HG03108 (cell line): ENCODE results near the gene NPW.
A peak's percentile ranks its signal among the peaks of the same experiment; 100 is the strongest.
"Not testable (repeated sequence)": the region's sequence is repeated elsewhere in the genome, so short reads cannot be mapped to it uniquely, and the experiment has no call there.

Experiments
- ATAC-seq: cut with Tn5 transposase; IDR thresholded peaks from one replicate; pipeline ENCODE4 v1.9.1; 2021; ENCODE audit warnings: moderate library complexity; ENCODE audit not compliant: unreplicated experiment

NPW gene

GRCh38 chr16:2001456-2002355, 17.9 kb upstream of the NPW start:
- no peak for ATAC-seq

GRCh38 chr16:2002406-2003230, 17.0 kb upstream of the NPW start:
- ATAC-seq, result no peak

- no peak for ATAC-seq
Observed at GRCh38 chr16:2003231-2003826, 16.3 kb upstream of the NPW start.

DNA sequence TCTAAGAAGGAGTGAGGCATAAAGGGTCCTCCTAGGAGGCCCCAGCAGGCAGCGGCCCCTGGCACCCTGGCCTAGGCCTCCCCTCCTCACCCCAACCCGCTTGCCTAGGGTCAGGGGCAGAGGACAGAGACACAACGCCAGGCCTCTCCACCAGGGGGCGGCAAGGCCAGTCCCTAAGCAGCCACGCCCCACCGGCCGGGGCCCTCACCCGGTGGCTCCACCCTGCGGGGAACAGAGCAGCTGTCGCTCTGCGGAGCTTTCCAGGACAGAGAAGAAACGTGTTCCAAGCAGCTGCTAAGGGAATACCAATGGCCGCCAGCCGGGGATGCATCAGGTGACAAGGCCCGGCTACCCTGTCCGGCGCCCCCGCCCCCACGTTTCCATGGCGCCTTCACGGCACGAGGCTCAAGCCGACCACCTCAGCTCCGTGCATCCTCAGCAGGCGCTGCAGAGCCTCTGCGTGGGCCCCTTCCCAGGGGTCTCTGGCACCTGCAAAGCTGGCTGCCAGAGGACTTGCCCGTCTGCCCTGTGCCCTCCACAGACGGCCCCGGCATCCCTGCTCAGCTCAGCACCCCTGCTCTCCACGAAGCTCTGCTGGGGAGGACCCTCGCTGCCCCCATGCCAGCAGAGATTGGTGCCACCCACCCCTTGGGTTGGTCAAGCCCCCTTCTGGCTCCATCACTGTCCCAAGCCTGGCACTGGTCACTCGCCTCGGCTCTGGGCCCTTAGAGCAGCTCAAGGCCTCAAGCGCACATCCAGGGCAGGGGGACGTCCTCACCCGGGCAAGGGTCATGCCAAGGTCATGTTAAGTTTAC, 15.6 kb upstream of the NPW start:
- ATAC-seq, result peak; percentile 58

GRCh38 chr16:2004795-2005517, 14.6 kb upstream of the NPW start:
- no peak for ATAC-seq

DNA sequence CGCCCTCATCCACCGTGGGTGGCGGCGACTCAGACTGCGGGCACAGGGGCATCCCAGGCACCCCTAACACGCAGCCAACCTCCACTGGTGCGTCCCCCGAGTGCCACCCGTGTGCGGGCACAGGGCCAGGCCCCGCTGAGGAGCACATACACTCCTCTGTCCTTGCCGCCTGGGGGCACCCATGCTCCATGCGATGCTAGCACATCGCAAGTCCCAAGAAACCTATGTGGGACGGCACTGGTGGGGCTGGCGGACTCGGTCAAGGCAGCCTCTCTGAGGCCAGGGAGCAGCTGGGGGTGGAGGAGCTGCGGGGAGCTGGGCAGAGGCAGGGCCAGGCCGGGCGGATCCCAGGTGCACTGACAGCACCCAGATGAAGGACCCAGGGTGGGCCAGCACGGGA, 13.9 kb upstream of the NPW start:
- no peak for ATAC-seq

GRCh38 chr16:2006317-2006716, 13.3 kb upstream of the NPW start:
- no peak for ATAC-seq

DNA sequence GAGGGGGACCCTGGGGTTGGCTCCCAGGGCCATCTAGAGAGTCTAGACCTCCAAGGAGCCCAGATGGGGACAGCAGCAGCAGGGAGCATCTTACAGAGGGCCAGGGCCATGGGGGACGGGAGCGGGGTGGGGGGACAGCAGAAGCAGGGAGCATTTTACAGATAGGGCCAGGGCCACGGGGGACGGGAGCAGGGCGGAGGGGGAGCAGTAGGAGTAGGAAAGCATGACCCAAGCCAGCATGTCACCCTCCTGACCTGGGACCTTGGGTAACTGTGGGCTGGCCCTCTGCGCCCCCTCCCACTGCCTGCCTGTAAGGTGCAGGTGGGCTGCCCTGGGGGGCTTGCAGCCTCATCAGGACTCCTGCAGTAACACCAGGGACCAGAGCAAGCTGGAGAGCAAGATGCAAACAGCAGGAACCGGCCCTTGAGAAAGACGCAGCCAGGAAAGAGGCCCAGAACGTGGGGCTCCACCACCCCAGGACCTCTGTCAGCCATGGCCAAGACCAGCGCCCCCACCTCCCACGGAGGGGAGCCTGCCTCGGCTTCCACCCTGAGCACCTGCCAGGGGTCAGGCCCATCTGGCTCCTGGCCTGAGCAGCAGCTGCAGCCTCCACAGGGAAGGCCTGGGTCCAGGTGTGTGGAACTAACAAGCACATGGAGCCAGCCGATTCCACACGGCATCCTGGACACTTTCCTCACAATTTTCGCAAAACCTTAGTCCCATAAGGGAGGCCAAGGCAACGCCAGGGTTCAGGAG, 12.3 kb upstream of the NPW start:
- no peak for ATAC-seq

- no peak for ATAC-seq
Observed at GRCh38 chr16:2008009-2008526, 11.5 kb upstream of the NPW start.

GRCh38 chr16:2008631-2009163, 10.9 kb upstream of the NPW start:
- ATAC-seq, result peak; percentile 6

- peak; percentile 25 for ATAC-seq
Observed at GRCh38 chr16:2009164-2009711, 10.3 kb upstream of the NPW start.

DNA sequence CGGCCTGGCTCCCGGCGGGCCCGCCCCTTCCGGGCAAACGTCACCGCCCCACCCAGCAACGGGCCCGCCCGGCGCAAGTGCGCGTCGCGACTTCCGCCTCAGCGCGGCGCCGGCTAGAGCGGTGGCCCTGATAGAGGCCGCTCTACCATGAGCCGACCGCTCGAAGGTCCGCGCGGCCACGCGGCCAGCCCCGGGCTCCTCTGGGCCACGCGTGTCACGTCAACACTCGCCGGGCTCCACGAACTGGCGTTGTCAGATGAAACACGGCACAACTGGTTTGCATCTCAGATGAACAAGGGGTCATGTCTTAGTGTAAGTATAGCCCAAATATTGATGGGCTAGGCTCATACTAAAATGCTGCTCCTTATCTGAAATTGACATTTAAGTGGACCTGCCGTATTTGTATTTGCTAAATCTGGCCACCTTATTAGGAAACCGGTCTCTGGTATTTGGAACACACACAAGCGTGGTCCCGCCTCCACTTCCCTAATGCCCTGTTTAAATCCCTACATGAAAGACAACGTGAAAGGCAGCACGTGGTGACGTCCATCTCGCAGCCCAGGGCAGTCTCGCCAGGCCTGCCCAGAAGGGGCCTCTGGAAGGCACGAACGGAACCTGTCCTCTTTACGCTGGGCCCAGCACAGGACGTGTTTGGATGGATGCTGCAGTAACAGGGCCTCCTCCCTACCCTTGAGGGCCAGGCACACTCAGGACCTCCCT, 9.6 kb upstream of the NPW start, which contains the start of gene ZNF598:
Gene ZNF598 (minus strand): TSS at position 31 of the 720 bp plus-strand sequence.
- ATAC-seq, result peak; percentile 69

GRCh38 chr16:2011726-2012125, 7.9 kb upstream of the NPW start:
- not testable (repeated sequence) for ATAC-seq

DNA sequence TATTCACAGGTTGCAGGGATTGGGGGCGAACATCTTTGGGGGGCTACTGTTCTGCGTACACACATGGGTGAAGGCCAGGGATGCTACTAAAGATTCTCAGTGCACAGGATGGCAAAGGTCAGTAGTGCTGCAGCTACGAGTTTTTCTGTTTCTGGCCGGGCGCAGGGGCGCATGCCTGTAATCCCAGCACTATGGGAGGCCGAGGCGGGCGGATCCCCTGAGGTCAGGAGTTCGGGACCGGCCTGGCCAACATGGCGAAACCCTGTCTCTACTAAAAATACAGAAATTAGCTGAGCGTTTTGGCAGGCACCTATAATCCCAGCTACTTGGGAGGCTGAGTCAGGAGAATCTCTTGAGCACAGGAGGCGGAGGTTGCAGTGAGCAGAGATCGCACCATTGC, 6.1 kb upstream of the NPW start:
- ATAC-seq, result no peak

- no peak for ATAC-seq
Observed at GRCh38 chr16:2015117-2015946, 4.3 kb upstream of the NPW start.

DNA sequence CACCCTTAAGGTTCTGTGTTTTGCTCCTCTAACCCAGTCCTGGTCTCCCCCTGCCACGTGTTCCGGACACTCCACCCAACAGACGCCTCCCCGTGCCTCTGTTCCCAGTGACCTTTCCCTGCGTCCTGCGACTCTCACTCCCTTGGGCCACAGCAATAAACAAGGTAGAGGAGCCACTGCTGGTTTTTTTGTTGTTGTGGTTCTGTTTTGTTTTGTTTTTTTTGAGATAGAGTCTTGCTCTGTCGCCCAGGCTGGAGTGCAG, 3.7 kb upstream of the NPW start:
- ATAC-seq, result no peak

DNA sequence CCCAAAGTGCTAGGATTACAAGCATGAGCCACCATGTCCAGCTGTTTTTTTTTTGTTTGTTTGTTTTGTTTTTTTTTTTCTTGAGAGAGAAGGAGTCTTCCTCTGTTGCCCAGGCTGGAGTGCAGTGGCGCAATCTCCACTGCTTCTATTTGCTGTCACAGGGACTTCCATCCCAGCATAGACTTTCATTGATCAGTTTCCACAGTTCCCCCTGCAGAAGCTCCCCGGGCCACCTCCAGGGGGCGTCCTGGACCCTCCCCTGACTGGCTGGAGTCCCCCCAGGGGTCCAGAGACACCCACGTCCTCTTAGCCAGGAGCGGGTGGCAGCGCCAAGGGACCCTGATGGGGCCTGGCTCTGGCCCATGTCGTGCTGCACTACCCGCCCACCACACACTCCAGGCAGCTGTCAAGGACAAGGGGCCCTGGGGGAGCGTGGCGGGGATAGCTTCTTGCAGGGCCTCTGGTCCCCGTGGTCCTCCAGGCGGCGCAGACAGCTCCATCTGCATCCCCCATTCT, 3.1 kb upstream of the NPW start:
- ATAC-seq, result no peak
